Ammon's horn (tissue), 1 donor: Measurements from ENCODE around the gene CCDC68.
"Not testable (repeated sequence)": the region's sequence is repeated elsewhere in the genome, so short reads cannot be mapped to it uniquely, and the experiment has no call there.

Experiments
- DNase-seq: peaks from one replicate; pipeline ENCODE4 v3.0.0-alpha.2; 2016; ENCODE audit warnings: low spot score

CCDC68 gene, protein sequence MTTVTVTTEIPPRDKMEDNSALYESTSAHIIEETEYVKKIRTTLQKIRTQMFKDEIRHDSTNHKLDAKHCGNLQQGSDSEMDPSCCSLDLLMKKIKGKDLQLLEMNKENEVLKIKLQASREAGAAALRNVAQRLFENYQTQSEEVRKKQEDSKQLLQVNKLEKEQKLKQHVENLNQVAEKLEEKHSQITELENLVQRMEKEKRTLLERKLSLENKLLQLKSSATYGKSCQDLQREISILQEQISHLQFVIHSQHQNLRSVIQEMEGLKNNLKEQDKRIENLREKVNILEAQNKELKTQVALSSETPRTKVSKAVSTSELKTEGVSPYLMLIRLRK

DNA sequence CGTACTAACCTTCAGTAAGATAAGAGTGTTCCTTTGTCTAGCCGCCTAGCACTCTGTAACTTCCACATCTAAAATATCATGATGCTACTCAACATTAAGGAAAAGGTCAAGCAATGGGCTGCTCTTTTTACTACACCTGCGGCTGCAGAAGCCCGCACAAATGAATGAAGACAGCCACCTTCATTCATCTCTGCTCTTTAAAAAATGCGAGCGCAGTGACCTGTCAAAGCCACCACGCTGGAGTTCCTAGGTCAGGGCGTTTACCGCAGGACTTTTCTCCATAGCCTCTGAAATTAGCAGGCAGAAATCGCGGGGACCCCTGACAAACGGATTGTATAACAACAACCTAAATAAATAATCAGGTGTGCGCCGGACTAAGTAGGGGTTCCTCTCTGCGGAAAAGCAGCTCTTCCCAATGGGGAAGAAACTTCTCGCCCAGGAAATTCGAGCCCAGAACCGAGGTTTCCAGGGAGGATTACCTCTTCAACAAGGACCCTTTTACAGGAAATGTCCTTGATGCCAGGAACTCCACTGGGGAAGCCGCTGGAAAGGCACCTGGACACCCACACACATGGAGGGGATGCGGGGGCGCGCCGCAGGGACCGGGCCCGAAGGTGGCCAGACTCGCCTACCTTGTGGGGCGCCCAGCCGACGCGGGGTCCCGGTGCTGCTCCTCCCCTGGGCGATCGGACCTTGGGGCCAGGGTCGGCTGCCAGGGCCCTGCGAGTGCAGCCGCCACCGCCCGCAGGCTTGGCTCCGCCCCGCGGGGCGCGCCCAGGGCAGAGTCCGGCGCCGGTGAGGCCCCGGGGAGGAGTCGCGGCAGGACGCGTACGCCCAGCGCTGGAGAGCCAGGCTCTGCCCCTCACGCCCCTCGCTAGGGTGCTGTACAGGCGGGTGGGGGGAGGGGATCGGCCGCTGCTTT is at the start of gene CCDC68:
CCDC68 (minus strand) TSS at position 758 of the 922 bp plus-strand sequence. CDS start 16,670 bp downstream, outside the sequence.
- DNase-seq: no peak

DNA sequence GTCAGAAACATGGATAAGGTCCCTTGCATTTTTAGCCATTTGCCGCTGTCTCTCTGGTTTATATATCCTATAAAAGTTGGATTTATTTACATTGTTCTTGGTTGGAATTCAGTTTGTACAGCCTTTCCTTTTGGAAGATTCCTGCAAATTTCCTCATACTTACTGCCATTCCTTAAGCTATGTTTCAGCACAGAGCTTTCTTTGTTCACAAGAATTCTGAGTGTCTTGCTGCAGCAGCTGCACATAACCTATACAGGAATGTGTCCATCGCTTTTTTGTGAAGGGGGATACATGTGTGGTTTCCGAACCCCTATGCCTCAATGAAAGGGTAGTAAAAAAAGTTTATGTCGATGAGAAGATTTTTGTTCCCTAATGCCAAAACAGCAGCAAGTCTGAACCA is 48.3 kb upstream of the CCDC68 start:
- DNase-seq: no peak

DNA sequence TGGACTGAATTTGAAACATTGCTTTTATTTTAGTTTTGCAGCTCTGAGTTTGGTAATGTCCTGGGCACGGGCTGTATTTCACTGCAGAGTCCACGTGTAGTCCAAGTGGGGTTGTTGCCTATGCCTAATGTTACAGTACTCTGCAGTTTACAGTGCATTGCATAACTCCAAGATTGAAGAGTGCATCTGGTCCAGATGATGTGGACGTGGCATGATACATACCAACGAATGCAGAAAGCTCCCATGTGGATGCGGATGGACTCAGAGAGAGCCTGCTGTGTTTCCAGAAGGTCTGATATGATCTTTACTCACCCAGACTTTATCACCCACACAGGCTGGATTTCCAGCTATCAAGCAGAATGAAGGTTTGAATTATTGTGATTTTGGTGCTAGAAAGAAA is 44.4 kb upstream of the CCDC68 start:
- no peak for DNase-seq

DNA sequence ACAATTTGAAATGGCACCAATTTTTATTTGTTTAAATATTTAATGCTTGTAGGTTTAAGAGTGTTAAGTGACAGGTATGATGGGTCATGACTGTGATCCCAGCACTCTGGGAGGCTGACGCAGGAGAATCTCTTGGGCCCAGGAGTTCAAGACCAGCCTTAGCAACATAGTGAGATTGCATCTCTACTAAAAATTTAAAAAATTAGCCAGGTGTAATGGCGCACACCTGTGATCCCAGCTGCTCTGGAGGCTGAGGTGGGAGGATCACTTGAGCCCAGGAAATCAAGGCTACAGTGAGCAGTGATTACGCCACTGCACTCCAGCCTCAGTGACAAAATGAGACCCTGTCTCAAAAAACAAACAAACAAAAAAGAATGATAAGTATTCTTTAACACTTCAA is 43.0 kb upstream of the CCDC68 start:
- DNase-seq: no peak

DNA sequence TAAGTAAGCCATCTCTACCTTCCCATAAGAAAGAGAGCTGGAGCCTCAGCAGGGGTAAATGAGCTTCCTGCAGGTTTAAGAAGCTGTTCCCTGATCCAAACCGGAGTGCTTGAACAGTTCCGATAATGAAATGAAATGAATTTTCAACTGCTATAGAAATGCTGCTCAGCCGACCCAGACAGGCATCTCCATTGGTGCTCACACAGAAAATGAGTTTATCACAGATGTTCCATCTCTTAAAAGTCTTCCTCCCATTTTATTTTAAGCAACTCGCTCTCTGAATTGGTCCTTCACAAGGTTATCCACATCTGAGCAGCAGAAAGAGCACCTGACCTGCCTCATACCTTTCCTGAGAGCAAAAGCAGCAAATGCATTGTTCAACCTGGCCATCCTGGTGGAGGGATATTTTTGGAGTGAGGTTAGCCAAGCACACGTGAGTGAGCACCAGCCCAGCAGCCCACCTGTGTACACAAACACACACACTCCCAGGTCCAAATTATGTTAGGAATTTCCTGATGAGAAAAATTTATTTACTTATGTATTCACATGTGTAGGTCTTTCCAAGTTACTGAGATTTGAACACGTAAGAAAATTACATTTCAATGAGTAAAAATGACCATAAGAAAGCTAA is 42.2 kb upstream of the CCDC68 start:
- no peak for DNase-seq

DNA sequence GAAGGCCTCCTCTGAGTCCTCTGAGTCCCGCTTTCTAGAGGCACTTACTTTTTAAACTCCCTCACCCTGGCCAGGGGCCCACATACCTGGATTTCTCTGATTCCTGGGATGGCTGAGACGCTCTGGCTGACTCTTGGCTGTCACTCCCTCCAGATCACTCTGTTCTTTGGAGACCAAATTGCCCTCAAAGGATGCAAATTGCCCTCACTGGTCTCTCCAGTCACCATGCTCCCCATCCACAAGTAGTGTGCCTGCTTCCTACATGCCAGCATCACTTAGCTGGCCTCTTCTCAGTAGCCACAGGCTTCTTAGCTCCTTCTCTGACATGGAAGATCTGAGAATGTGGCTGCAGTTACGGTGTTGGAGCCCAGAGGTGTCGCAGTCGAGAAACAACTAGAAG is 41.3 kb upstream of the CCDC68 start:
- no peak for DNase-seq

DNA sequence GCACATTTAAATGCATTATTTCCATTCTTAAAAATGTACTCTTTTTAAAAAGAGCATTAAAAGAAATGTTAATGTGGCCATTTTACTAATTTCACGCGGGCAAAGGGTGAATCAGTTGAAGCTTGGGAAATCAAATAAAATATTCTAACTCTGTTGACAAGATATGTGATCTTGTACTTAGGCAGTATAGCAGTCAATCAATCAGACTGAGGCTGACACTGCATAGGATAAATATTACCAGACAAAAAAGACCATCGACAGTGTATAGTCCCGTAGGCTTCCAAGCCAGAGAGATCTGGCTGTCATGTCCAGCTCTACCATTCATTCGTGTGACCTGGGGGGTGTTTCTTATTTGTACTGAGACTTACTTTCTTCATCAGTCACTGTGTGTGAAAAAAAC is 39.8 kb upstream of the CCDC68 start:
- no peak for DNase-seq

DNA sequence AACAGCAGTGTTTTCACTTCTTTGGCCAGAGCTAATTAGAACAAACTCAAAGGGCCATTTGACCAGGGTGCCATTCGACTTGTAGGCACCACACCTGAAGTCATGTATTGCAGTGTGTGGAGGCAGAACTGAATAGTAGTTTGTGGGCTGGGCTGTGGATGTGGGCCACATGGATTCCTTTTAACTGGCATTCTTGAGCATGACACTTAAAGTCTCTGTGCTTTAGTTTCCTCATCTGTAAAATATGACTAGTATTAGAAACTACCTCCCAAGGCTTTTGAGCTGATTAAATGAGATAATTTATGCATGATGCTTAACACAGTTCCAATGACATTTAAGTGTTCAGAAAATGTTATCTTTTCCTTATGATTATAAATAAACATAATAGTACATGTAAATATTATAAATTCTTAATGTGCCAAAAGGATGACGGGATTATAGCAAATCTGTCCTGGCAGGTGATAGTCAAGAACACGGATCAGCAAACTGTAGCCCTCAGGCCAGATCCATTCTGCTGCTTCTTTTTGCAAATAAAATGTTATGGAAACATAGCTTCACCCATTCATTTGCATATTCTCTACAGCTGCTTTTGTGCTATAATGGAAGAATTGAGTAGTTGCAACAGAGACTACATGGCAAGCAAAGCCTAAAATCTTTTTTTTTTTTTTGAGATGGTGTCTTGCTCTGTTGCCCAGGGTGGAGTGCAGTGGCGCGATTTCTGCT is 36.3 kb upstream of the CCDC68 start:
- DNase-seq: no peak

DNA sequence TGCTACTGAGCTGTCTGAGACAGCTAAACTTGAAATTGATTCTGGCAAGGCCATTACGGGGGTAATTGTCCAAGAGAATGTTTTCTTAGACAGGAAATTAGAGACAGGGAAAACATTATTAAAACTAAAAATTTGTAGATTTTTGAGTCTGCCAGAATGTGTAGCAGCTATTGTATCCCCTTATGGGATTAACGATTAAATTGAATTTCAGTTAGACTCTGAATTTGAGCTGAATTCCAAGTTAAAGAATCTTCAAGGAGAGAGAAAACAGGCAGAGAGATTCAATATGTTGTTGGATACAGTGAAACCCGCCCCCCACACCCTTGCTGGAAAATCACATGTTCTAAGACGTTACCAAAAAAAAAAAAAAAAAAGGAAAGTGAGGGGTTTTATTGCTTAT is 32.7 kb upstream of the CCDC68 start:
- DNase-seq: no peak

DNA sequence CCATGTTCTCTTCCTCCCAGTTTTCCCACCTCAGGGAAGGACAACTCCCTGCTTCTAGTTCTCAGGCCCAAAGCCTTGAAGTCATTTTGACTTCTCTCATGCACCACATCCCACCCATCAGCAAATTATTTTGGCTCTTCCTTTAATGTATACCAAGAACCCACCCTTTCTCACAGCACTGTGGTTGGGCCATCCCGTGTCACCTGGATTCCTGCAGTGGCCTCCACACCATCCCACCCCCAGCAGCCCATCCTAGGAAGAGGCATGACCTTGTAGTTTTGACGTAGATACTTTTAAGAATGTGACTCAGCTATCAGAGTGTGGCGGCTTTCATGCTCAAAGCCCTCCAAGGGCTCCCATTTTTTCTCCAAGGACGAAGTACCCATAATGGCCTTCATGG is 25.6 kb upstream of the CCDC68 start:
- no peak for DNase-seq

DNA sequence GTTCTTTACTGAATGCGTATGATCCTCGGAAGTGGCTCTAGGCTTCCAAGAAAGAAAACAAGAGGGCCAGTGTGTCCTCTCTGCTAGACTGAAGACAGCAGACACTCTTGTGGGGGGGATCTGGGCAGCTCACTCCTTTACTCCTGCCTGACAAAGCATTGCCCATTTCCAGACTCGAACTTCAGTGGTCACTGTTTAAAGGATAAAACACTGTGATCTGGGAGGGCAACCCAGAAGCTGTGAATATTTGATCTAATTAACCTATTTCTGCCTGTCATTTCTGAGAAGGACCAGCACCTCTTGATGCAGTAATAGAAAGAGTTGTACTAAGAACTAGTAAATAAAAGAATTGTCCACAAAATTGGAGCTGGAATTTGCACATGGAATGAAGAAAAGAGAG is 24.5 kb upstream of the CCDC68 start:
- no peak for DNase-seq

DNA sequence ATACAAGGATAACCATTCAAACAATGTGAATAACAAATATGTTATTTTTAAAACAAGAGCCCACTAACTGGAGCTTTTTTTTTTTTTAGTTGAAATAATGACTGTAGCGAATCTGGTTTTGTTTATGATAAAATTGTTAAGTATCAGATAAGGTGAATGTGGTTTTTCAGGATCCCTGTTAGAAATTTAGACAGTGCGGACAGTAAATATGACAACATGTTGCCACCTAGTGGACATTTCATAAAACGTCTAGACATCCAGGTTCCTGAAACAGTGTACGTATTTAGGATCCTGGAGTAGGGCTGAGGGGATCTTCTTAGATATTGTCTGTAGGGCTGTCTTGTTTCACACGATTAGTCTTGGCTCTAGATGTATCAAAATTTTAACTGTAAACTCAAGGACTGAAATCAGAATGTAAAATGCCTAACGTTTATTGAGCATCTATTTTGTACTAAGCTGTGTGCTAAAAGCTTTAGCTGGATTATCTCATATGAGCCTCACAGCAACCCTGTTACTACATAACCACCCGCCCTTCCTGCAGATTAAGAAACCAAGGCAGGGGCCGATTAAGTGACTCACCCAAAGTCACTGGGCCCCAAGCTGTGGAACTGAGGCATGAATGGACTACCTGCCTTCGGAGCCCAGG is 23.9 kb upstream of the CCDC68 start:
- peak; percentile 63 for DNase-seq

DNA sequence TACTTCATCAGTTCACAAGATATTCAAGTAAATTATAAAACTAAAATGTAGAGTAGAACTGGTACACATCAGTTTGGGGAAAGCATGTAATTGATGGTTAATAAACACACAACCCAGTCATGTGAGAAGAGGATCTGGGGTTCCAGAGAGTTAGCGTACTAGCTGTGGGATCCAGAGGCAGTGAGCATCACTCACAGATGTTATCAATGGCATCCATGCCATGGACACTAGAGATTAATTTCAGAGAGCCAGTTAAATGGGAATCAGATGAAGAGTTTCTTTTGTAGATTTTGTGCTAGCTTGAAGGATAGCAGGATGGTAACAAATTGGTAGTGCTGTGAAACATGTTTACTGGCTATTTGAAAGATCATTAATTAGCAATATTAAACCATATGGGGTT is 21.8 kb upstream of the CCDC68 start:
- no peak for DNase-seq

DNA sequence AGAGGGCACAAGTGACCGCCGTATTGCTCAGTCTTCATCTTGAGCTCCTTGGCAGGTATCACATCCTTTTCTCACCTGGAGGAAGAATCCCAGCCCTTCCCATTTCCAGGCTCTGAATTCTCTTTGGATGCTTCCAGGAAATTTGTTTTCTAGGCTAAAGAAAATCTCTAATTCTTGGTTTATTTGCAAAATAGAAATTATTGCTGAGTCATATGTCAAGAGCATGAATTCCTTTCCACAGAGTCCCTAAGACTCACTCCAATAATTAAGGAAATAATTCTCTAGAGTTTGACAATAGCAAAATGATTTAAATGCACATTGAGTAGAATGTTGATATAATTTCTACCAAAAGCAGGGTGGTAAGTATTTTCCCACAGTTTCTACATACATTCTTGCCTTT is 16.3 kb upstream of the CCDC68 start:
- no peak for DNase-seq

DNA sequence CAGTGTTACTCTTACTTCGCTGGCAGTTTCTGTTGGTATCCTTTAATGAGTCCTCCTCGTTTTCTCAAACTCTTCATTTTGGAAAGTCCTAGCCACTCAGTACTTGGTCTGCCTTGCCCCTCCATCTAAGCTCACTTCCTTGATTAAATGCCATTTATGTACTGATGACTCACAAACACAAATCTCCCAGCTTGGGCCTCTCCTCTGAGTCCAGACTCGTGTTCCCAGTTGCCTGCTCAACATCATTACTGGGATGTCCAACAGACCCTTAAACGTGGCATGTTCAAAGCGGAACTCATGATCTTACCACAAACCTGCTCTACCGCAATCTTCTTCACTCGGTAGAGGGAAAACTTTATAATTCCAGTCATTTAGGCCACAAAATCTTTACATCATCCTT is 13.8 kb upstream of the CCDC68 start:
- DNase-seq: no peak

DNA sequence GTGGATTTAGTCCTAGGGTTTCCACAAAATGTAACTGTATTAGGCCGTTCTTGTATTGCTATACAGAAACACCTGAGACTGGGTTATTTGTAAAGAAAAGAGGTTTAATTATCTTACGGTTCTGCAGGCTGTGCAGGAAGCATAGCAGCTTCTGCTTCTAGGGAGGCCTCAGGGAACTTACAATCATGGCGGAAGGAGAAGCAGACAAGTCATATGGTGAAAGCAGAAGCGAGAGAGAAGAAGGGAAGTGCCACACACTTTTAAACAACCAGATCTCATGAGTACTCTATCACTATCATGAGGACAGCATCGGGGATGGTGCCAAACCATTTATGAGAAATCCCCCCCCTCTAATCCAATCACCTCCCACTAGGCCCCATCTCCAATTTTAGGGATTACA is 9.5 kb upstream of the CCDC68 start:
- no peak for DNase-seq

DNA sequence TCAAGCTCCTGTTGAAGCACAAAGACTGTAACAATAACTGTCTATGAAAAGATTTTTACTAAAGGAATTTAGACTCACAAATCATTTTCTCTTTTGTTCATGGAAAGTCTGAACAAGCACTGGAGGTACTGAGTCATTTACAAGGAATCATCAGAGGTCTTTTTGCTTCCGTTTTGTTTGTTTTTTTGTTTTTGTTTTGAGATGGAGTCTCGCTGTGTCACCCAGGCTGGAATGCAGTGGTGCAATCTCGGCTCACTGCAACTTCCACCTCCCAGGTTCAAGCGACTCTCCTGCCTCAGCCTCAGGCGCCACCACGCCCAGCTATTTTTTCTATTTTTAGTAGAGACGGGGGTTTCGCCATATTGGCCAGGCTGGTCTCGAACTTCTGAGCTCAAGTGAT is 9.0 kb upstream of the CCDC68 start:
- not testable (repeated sequence) for DNase-seq

DNA sequence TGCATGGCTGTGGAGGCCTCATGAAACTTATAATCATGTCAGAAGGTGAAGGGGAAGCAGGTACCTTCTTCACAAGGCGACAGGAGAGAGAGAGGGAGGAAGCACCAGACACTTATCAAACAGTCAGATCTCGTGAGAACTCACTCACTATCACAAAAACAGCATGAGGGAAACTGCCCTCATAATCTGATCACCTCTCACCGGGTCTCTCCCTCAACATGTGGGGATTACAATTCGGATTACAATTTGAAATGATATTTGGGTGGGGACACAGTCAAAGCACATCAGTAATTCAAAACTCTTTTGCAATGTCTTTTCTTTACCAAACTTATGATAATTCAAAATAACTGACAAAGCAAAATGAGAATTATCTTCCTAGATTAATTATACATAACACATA is 8.5 kb upstream of the CCDC68 start:
- no peak for DNase-seq

DNA sequence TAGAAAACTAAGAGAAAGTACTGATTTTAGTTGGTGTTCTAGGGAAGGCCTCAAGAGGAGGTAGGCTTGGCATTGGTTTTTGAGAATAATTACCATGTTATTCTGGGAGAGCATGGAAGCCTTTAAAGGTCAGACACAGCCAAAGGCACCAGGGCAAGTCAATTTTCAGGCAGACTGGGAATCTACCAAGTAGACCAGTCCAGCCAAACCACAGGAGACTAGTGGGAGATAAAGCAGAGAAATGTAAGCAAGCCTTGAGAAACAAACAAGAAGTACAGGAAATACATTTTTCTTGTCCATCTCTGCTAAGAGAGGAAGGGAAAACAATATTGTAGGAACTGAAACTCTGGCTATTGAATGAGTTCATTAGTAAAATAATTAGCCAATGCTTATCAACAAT is 5.5 kb upstream of the CCDC68 start:
- DNase-seq: no peak

DNA sequence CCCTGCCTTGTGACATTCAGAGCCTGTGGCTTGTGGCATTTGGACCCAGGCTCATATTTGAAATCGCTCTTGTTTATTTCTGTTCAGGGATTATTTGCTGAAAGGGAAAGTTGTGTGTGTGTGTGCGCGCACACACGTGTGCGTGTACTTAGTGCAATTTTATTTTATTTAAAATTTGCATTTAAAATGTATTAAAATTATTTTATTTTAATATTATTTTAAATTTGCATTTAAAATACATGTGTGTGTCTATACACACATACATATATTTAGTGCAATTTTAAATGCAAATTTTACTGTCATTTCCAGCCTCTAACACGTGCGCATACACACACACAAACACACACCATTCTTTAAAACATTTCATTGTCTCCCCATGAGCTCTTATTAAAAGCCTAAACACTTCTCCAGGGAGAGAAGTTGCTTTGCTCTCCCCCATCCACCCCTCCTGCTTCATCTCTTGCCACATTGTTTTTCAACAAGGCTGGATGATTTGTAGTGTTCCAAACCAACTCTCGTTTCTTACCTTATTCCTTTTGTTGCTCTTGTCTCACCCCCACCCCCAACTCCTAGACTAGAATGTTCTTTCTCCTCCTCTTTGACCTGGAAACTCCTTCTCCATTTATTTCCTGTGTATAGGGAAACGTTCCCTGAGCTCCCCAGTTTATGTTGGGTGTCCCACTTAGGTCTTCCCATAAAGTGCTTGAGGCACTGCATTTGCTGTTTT is 3.8 kb upstream of the CCDC68 start:
- DNase-seq: no peak

DNA sequence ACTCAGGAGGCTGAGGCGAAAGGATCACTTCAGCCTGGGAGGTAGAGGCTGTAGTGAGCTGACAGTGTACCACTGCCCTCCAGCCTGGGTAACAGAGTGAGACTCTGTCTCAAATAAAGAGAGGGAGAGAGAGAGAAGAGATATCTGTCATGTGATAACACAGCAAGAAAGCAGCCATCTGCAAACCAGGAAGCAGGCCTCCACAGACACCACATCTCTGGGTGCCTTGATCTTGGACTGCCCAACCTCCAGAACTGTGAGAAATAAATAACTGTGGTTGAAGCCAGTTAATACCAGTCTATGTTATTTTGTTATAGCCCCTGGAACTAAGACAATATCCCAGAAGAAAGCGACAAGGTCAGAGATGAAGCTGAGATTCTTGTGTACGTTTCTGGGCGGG is 2.6 kb upstream of the CCDC68 start:
- no peak for DNase-seq
